C4-2B (cell line): ENCODE measurements around the gene ZNF576.
"Not testable (repeated sequence)": the region's sequence is repeated elsewhere in the genome, so short reads cannot be mapped to it uniquely, and the experiment has no call there.

ENCODE experiments used
- H3K27ac ChIP-seq: fragments of 450-650 bp; 2 replicates; pipeline ENCODE4 v1.5.1; 2017
- ZFX ChIP-seq: fragments of 450-650 bp; IDR thresholded peaks from 2 replicates; pipeline ENCODE4 v1.6.1; 2017
- TF ChIP-seq, protein P1 (sequence below): fragments of 450-650 bp; conservative IDR thresholded peaks from 2 replicates; pipeline ENCODE4 v1.5.1; 2017; ENCODE audit warnings: mild to moderate bottlenecking

ZNF576 gene

GRCh38 chr19:43649514-43649913, 53.1 kb downstream of the ZNF576 start:
- TF ChIP-seq, protein P1, sequence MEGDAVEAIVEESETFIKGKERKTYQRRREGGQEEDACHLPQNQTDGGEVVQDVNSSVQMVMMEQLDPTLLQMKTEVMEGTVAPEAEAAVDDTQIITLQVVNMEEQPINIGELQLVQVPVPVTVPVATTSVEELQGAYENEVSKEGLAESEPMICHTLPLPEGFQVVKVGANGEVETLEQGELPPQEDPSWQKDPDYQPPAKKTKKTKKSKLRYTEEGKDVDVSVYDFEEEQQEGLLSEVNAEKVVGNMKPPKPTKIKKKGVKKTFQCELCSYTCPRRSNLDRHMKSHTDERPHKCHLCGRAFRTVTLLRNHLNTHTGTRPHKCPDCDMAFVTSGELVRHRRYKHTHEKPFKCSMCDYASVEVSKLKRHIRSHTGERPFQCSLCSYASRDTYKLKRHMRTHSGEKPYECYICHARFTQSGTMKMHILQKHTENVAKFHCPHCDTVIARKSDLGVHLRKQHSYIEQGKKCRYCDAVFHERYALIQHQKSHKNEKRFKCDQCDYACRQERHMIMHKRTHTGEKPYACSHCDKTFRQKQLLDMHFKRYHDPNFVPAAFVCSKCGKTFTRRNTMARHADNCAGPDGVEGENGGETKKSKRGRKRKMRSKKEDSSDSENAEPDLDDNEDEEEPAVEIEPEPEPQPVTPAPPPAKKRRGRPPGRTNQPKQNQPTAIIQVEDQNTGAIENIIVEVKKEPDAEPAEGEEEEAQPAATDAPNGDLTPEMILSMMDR = no peak
- TF ChIP-seq ZFX = no peak
- no peak overlapping the region for H3K27ac ChIP-seq

DNA sequence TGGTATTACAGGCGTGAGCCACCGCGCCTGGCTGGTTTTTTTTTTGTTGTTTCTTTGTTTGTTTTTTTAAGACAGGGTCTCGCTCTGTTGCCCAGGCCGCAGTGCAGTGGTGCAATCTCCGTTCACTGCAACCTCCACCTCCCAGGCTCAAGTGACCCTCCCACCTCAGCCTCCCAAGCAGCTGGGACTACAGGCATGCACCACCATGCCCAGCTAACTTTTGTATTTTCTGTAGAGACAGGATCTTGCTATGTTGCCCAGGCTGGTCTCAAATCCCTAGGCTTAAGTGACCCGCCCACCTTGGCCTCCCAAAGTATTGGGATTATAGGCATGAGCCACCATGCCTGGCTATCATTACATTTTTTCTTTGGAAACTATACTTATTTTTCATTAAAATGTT, 53.9 kb downstream of the ZNF576 start:
- not testable (repeated sequence) for H3K27ac ChIP-seq
